ENCODE data around the gene CCT2. TPM values are rescaled to one million over a fixed set of nuclear protein-coding genes. Genes with fewer than 3 reads are reported as not detected.
A peak's percentile ranks its signal among the peaks of the same experiment; 100 is the strongest.

Gene CCT2
- 306 and 345 TPM in 2 replicates for total RNA-seq (2014; rRNA removed)
- percentile 95 among the genes with signal in this experiment for Bru-seq, nascent RNA
- percentile 99 among the genes with signal in this experiment for BruChase-seq, experiment 1, labeled RNA remaining after a 6-hour chase
- BruChase-seq, experiment 2, labeled RNA remaining after a 2-hour chase: percentile 97 among the genes with signal in this experiment
- long read RNA-seq, transcript CCT2-201 (16 exons, 2,041 nt): major isoform, 165 of 206 reads
- long read RNA-seq, partial matches to known transcripts: 25 of 206 reads
- long read RNA-seq, other reads (novel, unspliced or antisense): 12 of 206 reads

DNA sequence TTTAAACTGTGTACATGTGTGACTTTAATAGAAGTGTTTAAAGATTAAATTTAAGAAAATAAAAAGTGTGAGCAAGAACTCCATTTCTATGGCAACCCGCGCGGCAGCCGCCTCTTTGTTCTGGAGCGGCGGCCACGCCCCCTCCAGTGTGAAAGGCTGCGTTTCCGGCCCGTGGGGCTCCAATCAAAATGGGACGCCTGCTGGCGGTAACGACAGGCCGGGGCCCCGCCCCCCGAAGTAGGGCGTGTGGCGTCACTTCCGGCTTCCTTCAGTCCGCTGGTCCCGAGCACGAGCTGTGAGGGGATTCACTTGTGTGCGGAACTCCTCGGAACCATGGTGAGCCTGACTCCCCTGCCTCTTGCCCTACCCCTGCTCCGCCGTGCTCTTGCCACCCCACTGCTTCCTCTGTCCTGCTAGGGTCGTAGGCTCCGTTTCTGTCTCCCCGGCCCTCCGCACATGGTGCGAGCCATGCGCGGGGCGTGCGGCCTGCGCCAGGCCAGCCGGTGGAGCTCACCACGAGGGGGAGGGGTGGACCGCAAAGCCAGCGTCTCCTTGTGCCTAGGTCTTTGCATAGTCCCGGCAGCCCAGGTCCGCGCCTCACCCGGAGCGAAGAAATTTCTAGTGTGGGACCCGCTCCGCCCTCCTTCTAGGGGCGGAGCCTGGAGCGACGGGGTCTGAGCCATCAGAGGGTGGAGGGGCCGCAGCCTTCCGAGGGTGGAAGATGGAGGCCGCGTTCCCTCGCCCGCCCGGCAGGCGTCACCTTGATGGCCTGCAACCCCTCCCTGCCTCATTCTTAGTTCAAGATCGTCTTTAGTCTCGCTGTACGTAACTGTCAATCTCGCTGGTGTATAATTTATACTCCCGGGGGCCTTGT lies at the start of gene CCT2:
CCT2 (plus strand) TSS at position 271 of the 874 bp plus-strand sequence; CDS start at position 334, 63 bp downstream.
- H3K9me3 ChIP-seq (ENCODE audit: low read length): no peaks in the 10 kb centered on the region
- intact Hi-C loops (cut with micrococcal nuclease): no loop called here
- H3K4me1 ChIP-seq (ENCODE audit: insufficient read depth, low read length): peaks cover 10% of the 10 kb centered on the region
- H3K27me3 ChIP-seq (ENCODE audit: low read length): no peaks in the 10 kb centered on the region
- peak within 1 kb of the TSS; percentile 87 for H2AFZ ChIP-seq (ENCODE audit: low read length)
- no peaks in the 10 kb centered on the region for H3F3A ChIP-seq (ENCODE audit: low read length, unreplicated experiment)
- H3K79me2 ChIP-seq (ENCODE audit: low read length): peaks cover 50% of the 10 kb centered on the region
- peak within 1 kb of the TSS; percentile 71 for H3K27ac ChIP-seq (ENCODE audit: low read length)
- CTCF ChIA-PET: no interaction called here
- H3K9ac ChIP-seq (ENCODE audit: low read length): peak within 1 kb of the TSS; percentile 98
- TSS peak; percentile 99 for BruUV-seq (replicated peaks)
- TF ChIP-seq, protein P1, sequence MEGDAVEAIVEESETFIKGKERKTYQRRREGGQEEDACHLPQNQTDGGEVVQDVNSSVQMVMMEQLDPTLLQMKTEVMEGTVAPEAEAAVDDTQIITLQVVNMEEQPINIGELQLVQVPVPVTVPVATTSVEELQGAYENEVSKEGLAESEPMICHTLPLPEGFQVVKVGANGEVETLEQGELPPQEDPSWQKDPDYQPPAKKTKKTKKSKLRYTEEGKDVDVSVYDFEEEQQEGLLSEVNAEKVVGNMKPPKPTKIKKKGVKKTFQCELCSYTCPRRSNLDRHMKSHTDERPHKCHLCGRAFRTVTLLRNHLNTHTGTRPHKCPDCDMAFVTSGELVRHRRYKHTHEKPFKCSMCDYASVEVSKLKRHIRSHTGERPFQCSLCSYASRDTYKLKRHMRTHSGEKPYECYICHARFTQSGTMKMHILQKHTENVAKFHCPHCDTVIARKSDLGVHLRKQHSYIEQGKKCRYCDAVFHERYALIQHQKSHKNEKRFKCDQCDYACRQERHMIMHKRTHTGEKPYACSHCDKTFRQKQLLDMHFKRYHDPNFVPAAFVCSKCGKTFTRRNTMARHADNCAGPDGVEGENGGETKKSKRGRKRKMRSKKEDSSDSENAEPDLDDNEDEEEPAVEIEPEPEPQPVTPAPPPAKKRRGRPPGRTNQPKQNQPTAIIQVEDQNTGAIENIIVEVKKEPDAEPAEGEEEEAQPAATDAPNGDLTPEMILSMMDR (conservative IDR thresholded peaks at IDR 0.05; ENCODE audit: low read depth, low read length): 0 out of 2 replicates have a peak, but pooled peaks have one; percentile 20
- no peak for TF ChIP-seq EZH2 (IDR thresholded peaks at IDR 0.05; ENCODE audit: low read length, unreplicated experiment)
- ATAC-seq (peak; percentile 95), DNase-seq (peak; percentile 97)
- H3K4me3 ChIP-seq (ENCODE audit: low read length): peak within 1 kb of the TSS; percentile 96
- peaks cover 34% of the 10 kb centered on the region for H4K20me1 ChIP-seq (ENCODE audit: low read length)
- H3K9me2 ChIP-seq (replicated peaks; ENCODE audit: low read length): no peaks in the 10 kb centered on the region
- peaks cover 40% of the 10 kb centered on the region for H3K36me3 ChIP-seq (ENCODE audit: low read depth, low read length)
- peak within 1 kb of the TSS; percentile 91 for H3K4me2 ChIP-seq (ENCODE audit: low read length)
- POLR2A ChIA-PET (ENCODE audit: unreplicated experiment): interaction anchor here (0.5 kb wide), 1 partner anchor 255 kb away, joined by 5 read pairs; no protein-coding TSS in a partner anchor

DNA sequence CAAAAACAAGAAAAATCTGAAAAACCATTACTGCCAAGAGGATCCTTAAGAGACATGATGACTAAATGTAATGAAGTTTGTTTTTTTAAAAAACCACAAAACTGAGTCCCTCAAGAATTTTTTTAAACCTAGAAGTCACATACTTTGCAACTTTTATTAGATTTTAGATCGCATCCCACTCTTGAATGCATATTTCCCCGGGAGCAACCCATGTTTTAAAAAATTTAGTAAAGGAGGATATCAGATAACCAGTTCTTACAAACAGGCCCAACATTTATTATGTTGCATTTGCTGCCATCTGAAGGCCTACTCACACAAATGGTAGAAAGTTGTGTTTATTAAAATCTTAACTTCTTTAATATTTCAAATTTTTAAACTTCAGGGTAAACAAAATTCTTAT lies 44.3 kb upstream of the CCT2 start:
- ATAC-seq (peak; percentile 52), DNase-seq (peak; percentile 41)
- ChIA-PET CTCF (no interaction called here), POLR2A (ENCODE audit: unreplicated experiment) (no interaction called here)
- Histone ChIP-seq H3K27ac (ENCODE audit: low read length) (no peak overlapping the region), H3K27me3 (ENCODE audit: low read length) (no peaks in the 10 kb centered on the region), H3K4me1 (ENCODE audit: insufficient read depth, low read length) (peaks cover 19% of the 10 kb centered on the region; the same call in 1 of the 2 replicates), H3K4me2 (ENCODE audit: low read length) (no peak overlapping the region), H3K36me3 (ENCODE audit: low read depth, low read length) (peaks cover 8% of the 10 kb centered on the region; the same call in 1 of the 2 replicates), H4K20me1 (ENCODE audit: low read length) (no peaks in the 10 kb centered on the region), H3F3A (ENCODE audit: low read length, unreplicated experiment) (no peaks in the 10 kb centered on the region), H3K9me3 (ENCODE audit: low read length) (no peaks in the 10 kb centered on the region), H2AFZ (ENCODE audit: low read length) (no peak overlapping the region), H3K79me2 (ENCODE audit: low read length) (peaks cover 11% of the 10 kb centered on the region), H3K9me2 (replicated peaks; ENCODE audit: low read length) (no peaks in the 10 kb centered on the region), H3K4me3 (ENCODE audit: low read length) (no peak overlapping the region), H3K9ac (ENCODE audit: low read length) (no peak overlapping the region)
- TF ChIP-seq EZH2phosphoT487 (IDR thresholded peaks at IDR 0.05; ENCODE audit: borderline replicate concordance, low read length) (no peak), EZH2 (IDR thresholded peaks at IDR 0.05; ENCODE audit: low read length, unreplicated experiment) (no peak)
- TF ChIP-seq, protein P1 (conservative IDR thresholded peaks at IDR 0.05; ENCODE audit: low read depth, low read length): peak; percentile 40; the same call in 1 of the 2 replicates
- intact Hi-C loops (cut with micrococcal nuclease): loop anchor here (2.0 kb wide), 2 partner anchors 30 to 70 kb away; partner anchors contain the start of gene FRS2
- no TSS peak for BruUV-seq (replicated peaks)
